Sigmoid colon (tissue), 7 donors: ENCODE data around the gene LRRC45. TPM values are rescaled to one million over a fixed set of nuclear protein-coding genes. Genes with fewer than 3 reads are reported as not detected.

Source experiments
- DNase-seq: peaks from one replicate; pipeline ENCODE4 v3.0.0-alpha.2; 2019
- H3K27ac ChIP-seq, 4 donors: fragments of 200-600 bp; sonication (generic); one replicate each; pipeline ENCODE4 v1.5.1; 2016 to 2019; ENCODE audit warnings: mild to moderate bottlenecking in 1 of 4
- H3K27me3 ChIP-seq, 3 donors: fragments of 200-600 bp; sonication (generic); one replicate each; pipeline ENCODE4 v1.5.1; 2019; ENCODE audit warnings: mild to moderate bottlenecking in 1 of 3
- H3K36me3 ChIP-seq, 4 donors: fragments of 200-600 bp; sonication (generic); one replicate each; pipeline ENCODE4 v1.5.1; 2016 to 2019
- H3K4me1 ChIP-seq, 4 donors: fragments of 200-600 bp; sonication (generic); one replicate each; pipeline ENCODE4 v1.5.1; 2017 to 2019
- H3K4me3 ChIP-seq, 4 donors: fragments of 200-600 bp; sonication (generic); one replicate each; pipeline ENCODE4 v1.5.1; 2017 to 2019; ENCODE audit warnings: mild to moderate bottlenecking in 2 of 4, moderate library complexity in 1 of 4
- H3K9me3 ChIP-seq, 4 donors: fragments of 200-600 bp in 3 of 4; sonication (generic) in 3 of 4; one replicate each; pipeline versions ENCODE4 v1.5.1 to v1.6.1; 2013 to 2019
- CTCF ChIP-seq, 4 experiments: fragments of 450-650 bp in 3 of 4; fragments of 200-600 bp in 1 of 4; IDR thresholded peaks; one replicate each; pipeline ENCODE4 v1.5.1; 2016 to 2019; ENCODE audit warnings: antibody characterized with exemption in 4 of 4, mild to moderate bottlenecking in 3 of 4, moderate library complexity in 2 of 4
- EP300 ChIP-seq, 4 donors: sonication (generic); formaldehyde crosslinking; IDR thresholded peaks; one replicate each; pipeline ENCODE4 v1.6.1; 2017; ENCODE audit warnings: antibody characterized with exemption in 4 of 4
- POLR2A ChIP-seq, 2 donors: fragments of 450-650 bp; IDR thresholded peaks; one replicate each; pipeline ENCODE4 v1.6.1; 2016; ENCODE audit warnings: antibody characterized with exemption in 2 of 2, mild to moderate bottlenecking in 2 of 2, moderate library complexity in 2 of 2
- POLR2AphosphoS5 ChIP-seq, 4 donors: sonication (generic); formaldehyde crosslinking; IDR thresholded peaks; one replicate each; pipeline ENCODE4 v1.6.1; 2017; ENCODE audit warnings: antibody characterized with exemption in 4 of 4
- WGBS, 2 donors: extraction: QIAGEN DNeasy Blood & Tissue Kit; methylation state at CpG; one replicate each; pipeline ENCODE4 v1.1.7; 2013; 5-methylcytosine and 5-hydroxymethylcytosine counted together
- intact Hi-C: fragments of 100-400 bp; cut with DNase I; formaldehyde crosslinking; loops from one replicate; pipeline ENCODE4 v1.15.1; 2023
- polyA plus RNA-seq, 3 donors: library from polyadenylated mRNA; stranded (reverse); fragments of 200-250 nt; gene quantifications; one replicate each; pipeline ENCODE4 v1.2.3, GENCODE V29; 2013
- total RNA-seq, 4 donors: library from RNA; depleted of rRNA; stranded (reverse); fragments of >200 nt; gene quantifications; one replicate each; pipeline ENCODE4 v1.1.0, GENCODE V29; 2016
- donor health status: healthy with polysubstance abuse.
- donor health status: Bipolar disorder and iron deficiency.
- donor health status: healthy.

The LRRC45 gene
- total and polyA plus RNA-seq, 7 donors: 5.3 to 28.6 (median 6.7) TPM

GRCh38 chr17:82031885-82032627 is 9.0 kb downstream of the LRRC45 start:
- no peaks in the 10 kb centered on the region for H3K36me3 ChIP-seq
- no peak overlapping the region for H3K27ac ChIP-seq
- no peak for DNase-seq
- H3K27me3 ChIP-seq: peaks cover 6 to 21% (median 18%) of the 10 kb centered on the region in 3 donors
- TF ChIP-seq CTCF (IDR thresholded peaks at IDR 0.05): no peak
- H3K4me1 ChIP-seq: peaks cover 0 to 38% (median 36%) of the 10 kb centered on the region in 4 donors
- H3K4me3 ChIP-seq: peak overlapping the region in 3 of 4 donors; percentile 35 to 58 (median 36)
- intact Hi-C loops: no loop called here
- no peaks in the 10 kb centered on the region for H3K9me3 ChIP-seq
- 10 to 12% methylated on average over 59 of the region's 59 CpGs for WGBS, 2 donors

- intact Hi-C loops: no loop called here
- Histone ChIP-seq H3K36me3 (no peaks in the 10 kb centered on the region), H3K9me3 (no peaks in the 10 kb centered on the region), H3K4me3 (no peak overlapping the region), H3K27ac (no peak overlapping the region), H3K4me1 (peaks cover 3 to 44% (median 39%) of the 10 kb centered on the region in 4 donors), H3K27me3 (peaks cover 6 to 21% (median 18%) of the 10 kb centered on the region in 3 donors)
- TF ChIP-seq EP300 (IDR thresholded peaks at IDR 0.05) (no peak), POLR2A (IDR thresholded peaks at IDR 0.05) (no peak), CTCF (IDR thresholded peaks at IDR 0.05) (no peak), POLR2AphosphoS5 (IDR thresholded peaks at IDR 0.05) (no peak)
- 93 to 95% methylated on average over 38 of the region's 38 CpGs for whole genome bisulfite sequencing, 2 donors
- DNase-seq: no peak
Measured at GRCh38 chr17:82033359-82034085, 10.4 kb downstream of the LRRC45 start.

DNA sequence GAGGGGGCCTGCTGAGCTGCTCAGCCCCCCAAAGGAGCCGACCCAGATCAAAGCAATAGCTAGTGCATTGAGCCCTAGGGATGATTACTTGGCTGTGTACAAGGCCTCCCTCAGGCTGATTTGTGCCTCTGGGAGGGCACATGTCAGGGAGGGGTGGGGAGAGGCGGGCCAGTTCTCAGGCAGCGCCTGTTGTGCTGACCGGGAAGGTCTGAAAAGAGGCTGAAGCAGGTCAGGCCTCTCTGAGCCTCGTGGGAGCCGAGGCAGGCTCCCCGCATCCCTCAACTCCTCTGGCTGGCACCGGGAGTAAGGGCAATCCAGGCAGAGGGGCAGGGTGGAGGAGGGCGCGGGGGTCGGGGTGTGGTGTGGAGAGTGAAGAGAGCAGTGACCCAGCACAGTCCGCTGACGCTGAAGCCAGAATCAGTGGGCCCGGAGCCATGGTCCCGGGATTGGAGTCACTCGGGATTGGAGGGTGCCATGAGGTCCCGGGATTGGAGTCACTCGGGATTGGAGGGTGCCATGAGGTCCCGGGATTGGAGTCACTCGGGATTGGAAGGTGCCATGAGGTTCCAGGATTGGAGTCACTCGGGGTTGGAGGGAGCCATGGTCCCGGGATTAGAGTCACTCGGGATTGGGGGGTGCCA is 11.4 kb downstream of the LRRC45 start:
- DNase-seq: no peak
- no peaks in the 10 kb centered on the region for H3K9me3 ChIP-seq
- H3K27me3 ChIP-seq: peaks cover 6 to 21% (median 18%) of the 10 kb centered on the region in 3 donors
- intact Hi-C loops: no loop called here
- TF ChIP-seq POLR2A (IDR thresholded peaks at IDR 0.05) (no peak), CTCF (IDR thresholded peaks at IDR 0.05) (no peak), EP300 (IDR thresholded peaks at IDR 0.05) (no peak), POLR2AphosphoS5 (IDR thresholded peaks at IDR 0.05) (no peak)
- peaks cover 3 to 44% (median 39%) of the 10 kb centered on the region in 4 donors for H3K4me1 ChIP-seq
- no peak overlapping the region for H3K4me3 ChIP-seq
- no peak overlapping the region for H3K27ac ChIP-seq
- 89 to 92% methylated on average over 23 of the region's 23 CpGs for WGBS, 2 donors
- no peaks in the 10 kb centered on the region for H3K36me3 ChIP-seq

DNA sequence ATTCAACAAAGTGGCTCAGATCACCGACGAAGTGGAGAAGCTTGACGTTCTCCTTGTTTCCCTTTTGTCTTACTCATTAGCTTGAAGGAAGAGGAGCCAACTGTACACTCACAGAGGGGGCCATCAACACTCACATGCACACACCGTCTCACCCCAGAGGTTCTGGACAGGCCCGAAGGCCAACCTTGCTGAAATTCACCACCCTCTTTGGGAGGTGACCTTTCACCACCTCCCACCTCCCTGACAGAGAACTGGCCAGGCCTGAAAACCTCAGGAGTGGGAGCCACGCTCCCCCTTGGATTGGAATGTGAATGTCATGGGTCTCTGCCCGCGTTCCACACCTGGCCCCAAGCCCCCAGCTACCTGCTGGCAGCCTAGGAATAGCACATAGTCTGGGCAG is 12.4 kb downstream of the LRRC45 start:
- 95% methylated on average over 8 of the region's 8 CpGs for WGBS, 2 donors
- Histone ChIP-seq H3K9me3 (no peaks in the 10 kb centered on the region), H3K4me1 (peaks cover 3 to 36% (median 32%) of the 10 kb centered on the region in 4 donors), H3K27ac (no peak overlapping the region), H3K36me3 (no peaks in the 10 kb centered on the region), H3K4me3 (no peak overlapping the region), H3K27me3 (peaks cover 6 to 21% (median 18%) of the 10 kb centered on the region in 3 donors)
- intact Hi-C loops: no loop called here
- no peak for TF ChIP-seq POLR2A (IDR thresholded peaks at IDR 0.05)
- TF ChIP-seq EP300 (IDR thresholded peaks at IDR 0.05): no peak
- TF ChIP-seq POLR2AphosphoS5 (IDR thresholded peaks at IDR 0.05): no peak
- no peak for TF ChIP-seq CTCF (IDR thresholded peaks at IDR 0.05)
- DNase-seq: no peak
